ENCODE data around the gene ETFDH.
"Not testable (repeated sequence)": the region's sequence is repeated elsewhere in the genome, so short reads cannot be mapped to it uniquely, and the experiment has no call there.

Gene ETFDH

GRCh38 chr4:158678767-158679166 lies 6.7 kb downstream of the ETFDH start:
- DNase-seq (ENCODE audit: low read depth), result no peak

- no peak for DNase-seq (ENCODE audit: low read depth)
Measured at GRCh38 chr4:158681629-158682028, 9.5 kb downstream of the ETFDH start.

GRCh38 chr4:158682066-158682465 lies 10.0 kb downstream of the ETFDH start:
- no peak for DNase-seq (ENCODE audit: low read depth)

- DNase-seq (ENCODE audit: low read depth), result no peak
Measured at GRCh38 chr4:158688813-158689212, 16.7 kb downstream of the ETFDH start.

GRCh38 chr4:158704274-158704673 lies 32.2 kb downstream of the ETFDH start:
- DNase-seq (ENCODE audit: low read depth), result no peak

- peak; percentile 4 for DNase-seq (ENCODE audit: low read depth)
Measured at GRCh38 chr4:158710814-158711213, 38.7 kb downstream of the ETFDH start.

GRCh38 chr4:158712622-158713021 lies 40.5 kb downstream of the ETFDH start:
- not testable (repeated sequence) for DNase-seq (ENCODE audit: low read depth)

GRCh38 chr4:158714937-158715336 lies 42.8 kb downstream of the ETFDH start:
- DNase-seq (ENCODE audit: low read depth), result no peak

GRCh38 chr4:158715802-158716201 lies 43.7 kb downstream of the ETFDH start:
- no peak for DNase-seq (ENCODE audit: low read depth)

GRCh38 chr4:158721680-158722079 lies 49.6 kb downstream of the ETFDH start:
- DNase-seq (ENCODE audit: low read depth), result no peak

GRCh38 chr4:158722291-158722916 lies 50.3 kb downstream of the ETFDH start:
- peak; percentile 41 for DNase-seq (ENCODE audit: low read depth)

GRCh38 chr4:158722917-158723793 lies 51.1 kb downstream of the ETFDH start, which contains the start of gene PPID:
Gene PPID, minus strand, starts transcription at chr4:158723396. Its CDS starts 108 bp downstream, at chr4:158723288.
- DNase-seq (ENCODE audit: low read depth), result peak; percentile 72

- DNase-seq (ENCODE audit: low read depth), result no peak
Measured at GRCh38 chr4:158724637-158725036, 52.5 kb downstream of the ETFDH start.

- no peak for DNase-seq (ENCODE audit: low read depth)
Measured at GRCh38 chr4:158726633-158727032, 54.5 kb downstream of the ETFDH start.

- no peak for DNase-seq (ENCODE audit: low read depth)
Measured at GRCh38 chr4:158728236-158728635, 56.1 kb downstream of the ETFDH start.

- peak; percentile 53 for DNase-seq (ENCODE audit: low read depth)
Measured at GRCh38 chr4:158729716-158730559, 57.8 kb downstream of the ETFDH start.

GRCh38 chr4:158738866-158739265 lies 66.8 kb downstream of the ETFDH start:
- no peak for DNase-seq (ENCODE audit: low read depth)

- no peak for DNase-seq (ENCODE audit: low read depth)
Measured at GRCh38 chr4:158739600-158739999, 67.5 kb downstream of the ETFDH start.

GRCh38 chr4:158741326-158742021 lies 69.4 kb downstream of the ETFDH start:
- no peak for DNase-seq (ENCODE audit: low read depth)

GRCh38 chr4:158746537-158746936 lies 74.4 kb downstream of the ETFDH start:
- not testable (repeated sequence) for DNase-seq (ENCODE audit: low read depth)

- peak; percentile 70 for DNase-seq (ENCODE audit: low read depth)
Measured at GRCh38 chr4:158750379-158750778, 78.3 kb downstream of the ETFDH start.

Data from fibroblast of gingiva (primary cell).